K562 (cell line): Measurements from ENCODE around the gene WDR81. TPM values are rescaled to one million over a fixed set of nuclear protein-coding genes. Genes with fewer than 3 reads are reported as not detected.

Experiments
- CBX5 ChIP-seq: IDR thresholded peaks from 2 replicates; pipeline ENCODE4 v1.6.1; 2014; ENCODE audit warnings: low read depth, borderline replicate concordance
- CHD4 ChIP-seq: fragments of 200-600 bp; sonication (generic); IDR thresholded peaks from 3 replicates; pipeline ENCODE4 v1.6.1; 2012; ENCODE audit warnings: low read depth, mild to moderate bottlenecking, mixed read lengths, low read length, inconsistent platforms; ENCODE audit not compliant: insufficient read depth, insufficient replicate concordance, poor library complexity, severe bottlenecking
- DACH1 ChIP-seq: fragments of 450-650 bp; IDR thresholded peaks from 2 replicates; pipeline ENCODE4 v1.6.1; 2018; ENCODE audit not compliant: partially characterized antibody
- FOXA3 ChIP-seq, 2 experiments: fragments of 450-650 bp in 1 of 2; sonication (generic) in 1 of 2; formaldehyde crosslinking; IDR thresholded peaks in 1 of 2; conservative IDR thresholded peaks in 1 of 2; 2 replicates each; pipeline versions ENCODE4 v1.4.0 to v1.8.0; 2020 to 2022; ENCODE audit warnings: mild to moderate bottlenecking in 2 of 2, missing genetic modification reagents in 1 of 2
- HSF4 ChIP-seq: fragments of 250-450 bp; sonication (Bioruptor Pico); IDR thresholded peaks from 2 replicates; pipeline ENCODE4 v2.1.2; 2022; ENCODE audit warnings: mild to moderate bottlenecking, moderate library complexity, borderline replicate concordance
- KDM5B ChIP-seq: fragments of 200-600 bp; sonication (generic); IDR thresholded peaks from 2 replicates; pipeline ENCODE4 v1.6.1; 2012; ENCODE audit warnings: low read depth, mild to moderate bottlenecking, moderate library complexity, low read length, control low read depth, inconsistent platforms; ENCODE audit not compliant: insufficient replicate concordance
- MYC ChIP-seq, 2 experiments: fragments of 250-450 bp in 1 of 2; sonication (Bioruptor Pico) in 1 of 2; IDR thresholded peaks; 2 replicates each; pipeline versions ENCODE4 v1.5.1 to v1.6.1; 2012 to 2021; ENCODE audit warnings: low read depth in 2 of 2, borderline replicate concordance in 1 of 2, improper control_type of control experiment in 1 of 2, low read length in 1 of 2, mild to moderate bottlenecking in 1 of 2, moderate library complexity in 1 of 2
- RBFOX2 ChIP-seq: fragments of 200-400 bp; formaldehyde crosslinking; IDR thresholded peaks from 2 replicates; pipeline ENCODE4 v1.6.1; 2017; ENCODE audit warnings: low read depth, mild to moderate bottlenecking, low read length, moderate library complexity
- SNIP1 ChIP-seq: fragments of 450-650 bp; IDR thresholded peaks from 2 replicates; pipeline ENCODE4 v1.7.1; 2017; ENCODE audit warnings: low read depth, mild to moderate bottlenecking
- ZC3H4 ChIP-seq: sonication (generic); formaldehyde crosslinking; IDR thresholded peaks from 2 replicates; pipeline ENCODE4 v1.9.0; 2021; ENCODE audit warnings: missing genetic modification reagents, borderline replicate concordance
- ZNF444 ChIP-seq: fragments of 250-450 bp; sonication (Bioruptor Pico); IDR thresholded peaks from 2 replicates; pipeline ENCODE4 v1.4.0; 2020; ENCODE audit warnings: mild to moderate bottlenecking, moderate library complexity
- polyA plus RNA-seq, 8 experiments: library from polyadenylated mRNA; depleted of rRNA in 4 of 8; stranded (reverse) in 5 of 8; unstranded in 3 of 8; fragments of >200 nt; fragmentation: Nextera tagmentation in 2 of 8; fragmentation: Illumina TruSeq in 1 of 8; extraction: Ambion mirVana in 2 of 8; extraction: Trizol in 1 of 8; gene quantifications; 2 replicates each; pipeline versions ENCODE4 v1.2.1 to v1.2.3, GENCODE V29; 2011 to 2014; ENCODE audit warnings: inconsistent platforms in 1 of 8, missing spikeins in 1 of 8
- total RNA-seq, 7 experiments: library from RNA; depleted of rRNA in 6 of 7; stranded (reverse); fragments of >200 nt in 6 of 7; fragmentation: Illumina TruSeq in 2 of 7; extraction: Trizol in 2 of 7; gene quantifications; 2 replicates each; pipeline versions ENCODE4 v1.2.1 to v1.2.3, GENCODE V29; 2011 to 2021; ENCODE audit warnings: low replicate concordance in 1 of 7
- TF ChIP-seq, protein P1 (sequence below): IDR thresholded peaks from 2 replicates; pipeline ENCODE4 v1.6.1; 2011; ENCODE audit warnings: borderline replicate concordance, low read depth, mild to moderate bottlenecking, moderate library complexity, low read length; ENCODE audit not compliant: insufficient read depth, poor library complexity, severe bottlenecking
- TF ChIP-seq, protein P2 (sequence below): fragments of 250-450 bp; sonication (Bioruptor Pico); IDR thresholded peaks from 2 replicates; pipeline ENCODE4 v1.4.0; 2020; ENCODE audit warnings: mild to moderate bottlenecking, moderate library complexity
- TF ChIP-seq, protein P3 (sequence below), 2 experiments: IDR thresholded peaks; 2 replicates each; pipeline ENCODE4 v1.6.1; 2012; ENCODE audit warnings: improper control_type of control experiment in 2 of 2, low read depth in 2 of 2, low read length in 2 of 2, borderline replicate concordance in 1 of 2
- TF ChIP-seq, protein P4 (sequence below): fragments of 450-650 bp; IDR thresholded peaks from 2 replicates; pipeline ENCODE4 v1.6.1; 2016; ENCODE audit warnings: low read depth, mild to moderate bottlenecking, moderate library complexity
- TF ChIP-seq, protein P5 (sequence below): fragments of 250-450 bp; sonication (Bioruptor Pico); IDR thresholded peaks from 2 replicates; pipeline ENCODE4 v1.8.0; 2021; ENCODE audit warnings: moderate library complexity, mild to moderate bottlenecking, inconsistent platforms

The WDR81 gene
- total and polyA plus RNA-seq, 9 of the 15 experiments (the other 6 are each of a cell fraction or from before 2014, with no cell fraction given), result 0.01 to 17.1 (median 3.3) TPM

DNA sequence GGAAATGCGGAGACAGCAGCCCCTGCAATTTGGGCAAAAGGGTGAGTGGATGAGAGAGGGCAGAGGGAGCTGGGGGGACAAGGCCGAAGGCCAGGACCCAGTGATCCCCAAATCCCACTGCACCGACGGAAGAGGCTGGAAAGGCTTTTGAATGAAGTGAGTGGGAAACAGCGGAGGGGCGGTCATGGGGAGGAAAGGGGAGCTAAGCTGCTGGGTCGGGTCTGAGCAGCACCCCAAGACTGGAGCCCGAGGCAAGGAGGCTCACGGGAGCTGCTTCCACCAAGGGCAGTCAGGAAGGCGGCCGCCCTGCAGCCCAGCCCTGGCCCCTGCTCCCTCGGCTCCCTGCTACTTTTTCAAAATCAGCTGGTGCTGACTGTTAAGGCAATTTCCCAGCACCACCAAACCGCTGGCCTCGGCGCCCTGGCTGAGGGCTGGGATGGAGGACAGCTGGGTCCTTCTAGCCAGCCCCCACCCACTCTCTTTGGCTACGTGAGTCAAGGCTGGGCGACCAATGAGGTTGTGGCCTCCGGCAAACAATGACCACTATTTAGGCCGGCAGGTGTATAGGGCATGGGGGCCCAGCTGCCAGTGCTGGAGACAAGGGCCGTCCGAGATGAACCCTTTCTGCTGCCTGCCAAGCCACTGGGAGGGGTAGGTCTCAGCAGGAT lies 37.9 kb downstream of the WDR81 start (continued):
- TF ChIP-seq, protein P1, sequence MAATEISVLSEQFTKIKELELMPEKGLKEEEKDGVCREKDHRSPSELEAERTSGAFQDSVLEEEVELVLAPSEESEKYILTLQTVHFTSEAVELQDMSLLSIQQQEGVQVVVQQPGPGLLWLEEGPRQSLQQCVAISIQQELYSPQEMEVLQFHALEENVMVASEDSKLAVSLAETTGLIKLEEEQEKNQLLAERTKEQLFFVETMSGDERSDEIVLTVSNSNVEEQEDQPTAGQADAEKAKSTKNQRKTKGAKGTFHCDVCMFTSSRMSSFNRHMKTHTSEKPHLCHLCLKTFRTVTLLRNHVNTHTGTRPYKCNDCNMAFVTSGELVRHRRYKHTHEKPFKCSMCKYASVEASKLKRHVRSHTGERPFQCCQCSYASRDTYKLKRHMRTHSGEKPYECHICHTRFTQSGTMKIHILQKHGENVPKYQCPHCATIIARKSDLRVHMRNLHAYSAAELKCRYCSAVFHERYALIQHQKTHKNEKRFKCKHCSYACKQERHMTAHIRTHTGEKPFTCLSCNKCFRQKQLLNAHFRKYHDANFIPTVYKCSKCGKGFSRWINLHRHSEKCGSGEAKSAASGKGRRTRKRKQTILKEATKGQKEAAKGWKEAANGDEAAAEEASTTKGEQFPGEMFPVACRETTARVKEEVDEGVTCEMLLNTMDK, result no peak
- TF ChIP-seq RBFOX2 (peak; percentile 74), KDM5B (peak; percentile 34), CBX5 (no peak), DACH1 (peak; percentile 56), HSF4 (no peak), ZC3H4 (CRISPR knock-in tag) (peak; percentile 37; the same call in 1 of the 2 replicates), FOXA3 (CRISPR knock-in tag; conservative IDR thresholded peaks at IDR 0.05 in 1 of 2, IDR thresholded peaks at IDR 0.05 in 1 of 2) (peak in 1 of 2 experiments; percentile 5; a peak in 1 of 4 replicates), MYC (IDR thresholded peaks at IDR 0.05; ENCODE audit: low read depth, low read length) (no peak), MYC (CRISPR knock-in tag; IDR thresholded peaks at IDR 0.05; ENCODE audit: borderline replicate concordance, low read depth) (no peak), ZNF444 (CRISPR knock-in tag) (no peak), CHD4 (no peak), SNIP1 (no peak)
- TF ChIP-seq, protein P2, sequence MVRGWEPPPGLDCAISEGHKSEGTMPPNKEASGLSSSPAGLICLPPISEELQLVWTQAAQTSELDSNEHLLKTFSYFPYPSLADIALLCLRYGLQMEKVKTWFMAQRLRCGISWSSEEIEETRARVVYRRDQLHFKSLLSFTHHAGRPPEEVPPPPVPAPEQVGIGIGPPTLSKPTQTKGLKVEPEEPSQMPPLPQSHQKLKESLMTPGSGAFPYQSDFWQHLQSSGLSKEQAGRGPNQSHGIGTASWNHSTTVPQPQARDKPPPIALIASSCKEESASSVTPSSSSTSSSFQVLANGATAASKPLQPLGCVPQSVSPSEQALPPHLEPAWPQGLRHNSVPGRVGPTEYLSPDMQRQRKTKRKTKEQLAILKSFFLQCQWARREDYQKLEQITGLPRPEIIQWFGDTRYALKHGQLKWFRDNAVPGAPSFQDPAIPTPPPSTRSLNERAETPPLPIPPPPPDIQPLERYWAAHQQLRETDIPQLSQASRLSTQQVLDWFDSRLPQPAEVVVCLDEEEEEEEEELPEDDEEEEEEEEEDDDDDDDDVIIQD (CRISPR knock-in tag), result no peak
- TF ChIP-seq, protein P3, sequence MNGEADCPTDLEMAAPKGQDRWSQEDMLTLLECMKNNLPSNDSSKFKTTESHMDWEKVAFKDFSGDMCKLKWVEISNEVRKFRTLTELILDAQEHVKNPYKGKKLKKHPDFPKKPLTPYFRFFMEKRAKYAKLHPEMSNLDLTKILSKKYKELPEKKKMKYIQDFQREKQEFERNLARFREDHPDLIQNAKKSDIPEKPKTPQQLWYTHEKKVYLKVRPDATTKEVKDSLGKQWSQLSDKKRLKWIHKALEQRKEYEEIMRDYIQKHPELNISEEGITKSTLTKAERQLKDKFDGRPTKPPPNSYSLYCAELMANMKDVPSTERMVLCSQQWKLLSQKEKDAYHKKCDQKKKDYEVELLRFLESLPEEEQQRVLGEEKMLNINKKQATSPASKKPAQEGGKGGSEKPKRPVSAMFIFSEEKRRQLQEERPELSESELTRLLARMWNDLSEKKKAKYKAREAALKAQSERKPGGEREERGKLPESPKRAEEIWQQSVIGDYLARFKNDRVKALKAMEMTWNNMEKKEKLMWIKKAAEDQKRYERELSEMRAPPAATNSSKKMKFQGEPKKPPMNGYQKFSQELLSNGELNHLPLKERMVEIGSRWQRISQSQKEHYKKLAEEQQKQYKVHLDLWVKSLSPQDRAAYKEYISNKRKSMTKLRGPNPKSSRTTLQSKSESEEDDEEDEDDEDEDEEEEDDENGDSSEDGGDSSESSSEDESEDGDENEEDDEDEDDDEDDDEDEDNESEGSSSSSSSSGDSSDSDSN (IDR thresholded peaks at IDR 0.05; ENCODE audit: borderline replicate concordance in 1 of 2, low read depth in 2 of 2, low read length in 2 of 2), result no peak
- TF ChIP-seq, protein P4, sequence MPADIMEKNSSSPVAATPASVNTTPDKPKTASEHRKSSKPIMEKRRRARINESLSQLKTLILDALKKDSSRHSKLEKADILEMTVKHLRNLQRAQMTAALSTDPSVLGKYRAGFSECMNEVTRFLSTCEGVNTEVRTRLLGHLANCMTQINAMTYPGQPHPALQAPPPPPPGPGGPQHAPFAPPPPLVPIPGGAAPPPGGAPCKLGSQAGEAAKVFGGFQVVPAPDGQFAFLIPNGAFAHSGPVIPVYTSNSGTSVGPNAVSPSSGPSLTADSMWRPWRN, result no peak
- TF ChIP-seq, protein P5, sequence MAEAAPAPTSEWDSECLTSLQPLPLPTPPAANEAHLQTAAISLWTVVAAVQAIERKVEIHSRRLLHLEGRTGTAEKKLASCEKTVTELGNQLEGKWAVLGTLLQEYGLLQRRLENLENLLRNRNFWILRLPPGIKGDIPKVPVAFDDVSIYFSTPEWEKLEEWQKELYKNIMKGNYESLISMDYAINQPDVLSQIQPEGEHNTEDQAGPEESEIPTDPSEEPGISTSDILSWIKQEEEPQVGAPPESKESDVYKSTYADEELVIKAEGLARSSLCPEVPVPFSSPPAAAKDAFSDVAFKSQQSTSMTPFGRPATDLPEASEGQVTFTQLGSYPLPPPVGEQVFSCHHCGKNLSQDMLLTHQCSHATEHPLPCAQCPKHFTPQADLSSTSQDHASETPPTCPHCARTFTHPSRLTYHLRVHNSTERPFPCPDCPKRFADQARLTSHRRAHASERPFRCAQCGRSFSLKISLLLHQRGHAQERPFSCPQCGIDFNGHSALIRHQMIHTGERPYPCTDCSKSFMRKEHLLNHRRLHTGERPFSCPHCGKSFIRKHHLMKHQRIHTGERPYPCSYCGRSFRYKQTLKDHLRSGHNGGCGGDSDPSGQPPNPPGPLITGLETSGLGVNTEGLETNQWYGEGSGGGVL, result no peak
